B cell (primary cell): Measurements from ENCODE around the gene MYO10. TPM values are rescaled to one million over a fixed set of nuclear protein-coding genes. Genes with fewer than 3 reads are reported as not detected.

Source experiments
- ATAC-seq: fragments of 200-7000 bp; cut with Tn5 transposase; one replicate; pipeline ENCODE4 v1.10.0; 2021; ENCODE audit warnings: low read depth, mild to moderate bottlenecking, moderate number of reproducible peaks, moderate library complexity
- CTCF ChIA-PET: fragments of 350-600 bp; sonication (Branson Sonifier 250); formaldehyde crosslinking; loops from one replicate; lab custom pipeline; 2021; ENCODE audit warnings: antibody characterized with exemption, inconsistent platforms; lab: Charles Lee
- POLR2A ChIA-PET: fragments of 350-600 bp; sonication (Branson Sonifier 250); formaldehyde crosslinking; loops from one replicate; lab custom pipeline; 2021; ENCODE audit warnings: antibody characterized with exemption; lab: Charles Lee
- DNase-seq: peaks from one replicate; pipeline ENCODE4 v3.0.0; 2013
- H2AFZ ChIP-seq: 2 replicates; pipeline ENCODE4 v1.6.1; 2012; ENCODE audit warnings: mild to moderate bottlenecking, low read depth, low read length; ENCODE audit not compliant: insufficient read depth, poor library complexity, severe bottlenecking
- H3K27ac ChIP-seq, 2 donors: 1 replicate in 1 of 2; 2 replicates in 1 of 2; pipeline ENCODE4 v1.5.1; 2012 to 2013; ENCODE audit warnings: low read length in 2 of 2, mild to moderate bottlenecking in 2 of 2, moderate library complexity in 1 of 2
- H3K27me3 ChIP-seq, 4 experiments: fragments of 200-600 bp in 1 of 4; sonication (generic) in 1 of 4; replicated peaks in 1 of 4; 1 replicate in 2 of 4; 2 replicates in 2 of 4; pipeline versions ENCODE4 v1.6.1 to v1.7.0; 2013 to 2016; ENCODE audit warnings: low read length in 3 of 4, mild to moderate bottlenecking in 2 of 4, mixed read lengths in 1 of 4, moderate library complexity in 1 of 4; ENCODE audit not compliant: insufficient read depth in 4 of 4, control insufficient read depth in 3 of 4; ENCODE audit errors: control extremely low read depth in 1 of 4
- H3K36me3 ChIP-seq, 2 experiments: replicated peaks in 1 of 2; 1 replicate in 1 of 2; 2 replicates in 1 of 2; pipeline versions ENCODE4 v1.6.1 to v1.7.1; 2013; ENCODE audit warnings: low read length in 1 of 2; ENCODE audit not compliant: insufficient read depth in 2 of 2, control insufficient read depth in 1 of 2; ENCODE audit errors: control extremely low read depth in 1 of 2, extremely low read depth in 1 of 2
- H3K4me1 ChIP-seq, 2 donors: fragments of 200-600 bp in 1 of 2; sonication (generic) in 1 of 2; 1 replicate in 1 of 2; 2 replicates in 1 of 2; pipeline versions ENCODE4 v1.5.1 to v1.6.1; 2013 to 2017; ENCODE audit warnings: low read length in 2 of 2; ENCODE audit not compliant: control insufficient read depth in 2 of 2, insufficient read depth in 2 of 2
- H3K4me2 ChIP-seq: replicated peaks from 2 replicates; pipeline ENCODE3; 2012; ENCODE audit warnings: mild to moderate bottlenecking, low read depth, low read length; ENCODE audit not compliant: poor library complexity, severe bottlenecking
- H3K4me3 ChIP-seq, 5 experiments: fragments of 200-600 bp in 1 of 5; sonication (generic) in 1 of 5; 1 replicate in 3 of 5; 2 replicates in 2 of 5; pipeline versions ENCODE4 v1.5.1 to v1.7.0; 2011 to 2016; ENCODE audit warnings: low read length in 4 of 5, mild to moderate bottlenecking in 4 of 5, low read depth in 2 of 5, control low read depth in 1 of 5, moderate library complexity in 1 of 5; ENCODE audit not compliant: insufficient read depth in 1 of 5; ENCODE audit errors: control extremely low read depth in 1 of 5, extremely low read depth in 1 of 5
- H3K79me2 ChIP-seq: fragments of 200-600 bp; sonication (generic); one replicate; pipeline ENCODE4 v1.6.0; 2016; ENCODE audit warnings: low read length; ENCODE audit not compliant: control insufficient read depth, insufficient read depth
- H3K9ac ChIP-seq: fragments of 200-600 bp; sonication (generic); 2 replicates; pipeline ENCODE4 v1.6.1; 2017; ENCODE audit warnings: mild to moderate bottlenecking, low read length, moderate library complexity
- H3K9me3 ChIP-seq, 3 donors: one replicate each; pipeline versions ENCODE4 v1.6.1 to v1.7.1; 2013; ENCODE audit warnings: low read length in 2 of 3; ENCODE audit not compliant: control insufficient read depth in 2 of 3, insufficient read depth in 1 of 3; ENCODE audit errors: control extremely low read depth in 1 of 3
- H4K20me1 ChIP-seq: 2 replicates; pipeline ENCODE4 v1.6.0; 2012; ENCODE audit warnings: mild to moderate bottlenecking, low read length; ENCODE audit not compliant: insufficient read depth, control insufficient read depth, poor library complexity, severe bottlenecking
- H3K27ac Mint-ChIP-seq: one replicate; pipeline ENCODE4 v1.8.0; 2021; ENCODE audit warnings: mixed read lengths
- H3K27me3 Mint-ChIP-seq: one replicate; pipeline ENCODE4 v1.8.0; 2021; ENCODE audit warnings: mixed read lengths
- H3K4me1 Mint-ChIP-seq: one replicate; pipeline ENCODE4 v1.8.0; 2021; ENCODE audit warnings: mixed read lengths
- H3K4me3 Mint-ChIP-seq: one replicate; pipeline ENCODE4 v1.8.0; 2021; ENCODE audit warnings: mixed read lengths
- H3K9me3 Mint-ChIP-seq: one replicate; pipeline ENCODE4 v1.8.0; 2022; ENCODE audit warnings: mixed read lengths; ENCODE audit not compliant: insufficient read depth
- CTCF ChIP-seq: fragments of 200-600 bp; IDR thresholded peaks from one replicate; pipeline ENCODE4 v1.8.0; 2022; ENCODE audit warnings: antibody characterized with exemption, mild to moderate bottlenecking
- EZH2 ChIP-seq: IDR thresholded peaks from 2 replicates; pipeline ENCODE4 v1.6.1; 2012; ENCODE audit warnings: borderline replicate concordance, low read depth, mild to moderate bottlenecking, moderate library complexity, low read length; ENCODE audit not compliant: insufficient read depth, poor library complexity, severe bottlenecking
- WGBS: methylation state at CpG from one replicate; pipeline ENCODE4 v1.1.5; 2013; ENCODE audit warnings: missing lambda C conversion rate; ENCODE audit not compliant: insufficient coverage; 5-methylcytosine and 5-hydroxymethylcytosine counted together
- intact Hi-C: fragments of 100-400 bp; cut with micrococcal nuclease; formaldehyde crosslinking; loops from one replicate; pipeline ENCODE4 v1.10.0; 2022
- polyA plus RNA-seq: library from polyadenylated mRNA; depleted of rRNA; stranded (reverse); fragments of >200 nt; gene quantifications from 2 replicates; pipeline ENCODE4 v1.2.3, GENCODE V29; 2012
- total RNA-seq, 2 donors: library from RNA; stranded (reverse); fragments of 120-200 nt in 1 of 2; gene quantifications; 1 replicate in 1 of 2; 2 replicates in 1 of 2; pipeline versions ENCODE4 v1.2.3 to v1.2.4, GENCODE V29; 2013 to 2022

MYO10 gene
- total and polyA plus RNA-seq, 2 donors (not counting 1 experiment from before 2014, with no cell fraction given) = 0.10 TPM; not detected in 1

GRCh38 chr5:16754086-16754485 lies 182.0 kb downstream of the MYO10 start:
- Histone ChIP-seq H3K27me3 (no peaks in the 10 kb centered on the region), H3K27ac (no peak overlapping the region), H3K4me2 (no peak overlapping the region), H2AFZ (no peak overlapping the region), H4K20me1 (no peaks in the 10 kb centered on the region), H3K4me3 (no peak overlapping the region), H3K4me1 (no peaks in the 10 kb centered on the region), H3K9ac (no peak overlapping the region), H3K36me3 (no peaks in the 10 kb centered on the region), H3K9me3 (no peaks in the 10 kb centered on the region), H3K79me2 (no peaks in the 10 kb centered on the region)
- ATAC-seq (no peak), DNase-seq (no peak)
- intact Hi-C loops = no loop called here
- Mint-ChIP-seq H3K4me3 (no peak overlapping the region), H3K9me3 (no peaks in the 10 kb centered on the region), H3K27me3 (no peaks in the 10 kb centered on the region), H3K4me1 (no peaks in the 10 kb centered on the region), H3K27ac (no peak overlapping the region)
- ChIA-PET POLR2A (no interaction called here), CTCF (no interaction called here)
- no peak for TF ChIP-seq EZH2
- no peak for TF ChIP-seq CTCF
- WGBS = no CpG with 5 or more reads among the region's 3 CpGs

- Mint-ChIP-seq H3K4me1 (no peaks in the 10 kb centered on the region), H3K4me3 (no peak overlapping the region), H3K27ac (no peak overlapping the region), H3K27me3 (no peaks in the 10 kb centered on the region), H3K9me3 (no peaks in the 10 kb centered on the region)
- ATAC-seq (no peak), DNase-seq (no peak)
- Histone ChIP-seq H3K27ac (no peak overlapping the region), H3K9me3 (peaks cover 0 to 3% (median 0%) of the 10 kb centered on the region in 3 donors), H3K4me1 (no peaks in the 10 kb centered on the region), H3K4me3 (no peak overlapping the region), H3K79me2 (no peaks in the 10 kb centered on the region), H3K27me3 (no peaks in the 10 kb centered on the region), H3K36me3 (no peaks in the 10 kb centered on the region), H2AFZ (no peak overlapping the region), H3K4me2 (no peak overlapping the region), H4K20me1 (no peaks in the 10 kb centered on the region), H3K9ac (no peak overlapping the region)
- TF ChIP-seq CTCF (no peak), EZH2 (no peak)
- intact Hi-C loops = no loop called here
- CTCF ChIA-PET = interaction anchor here (0.8 kb wide), 1 partner anchor 14 kb away, joined by 3 read pairs; no protein-coding TSS in a partner anchor
- WGBS = 95% methylated on average over 6 of the region's 7 CpGs
- POLR2A ChIA-PET = no interaction called here
Observed at GRCh38 chr5:16750445-16750844, 185.6 kb downstream of the MYO10 start.
